GM23338 (cell line): ENCODE data around the gene TTLL13.

ENCODE experiments used
- CREB1 ChIP-seq: fragments of 250-450 bp; sonication (Bioruptor Pico); IDR thresholded peaks from 2 replicates; pipeline ENCODE4 v1.5.0; 2020; ENCODE audit warnings: low read depth, mild to moderate bottlenecking, moderate library complexity
- CTCF ChIP-seq, 2 experiments: fragments of 200-600 bp in 1 of 2; sonication (generic) in 1 of 2; conservative IDR thresholded peaks; 2 replicates each; pipeline versions ENCODE4 v1.5.1 to v1.6.1; 2016 to 2017; ENCODE audit warnings: antibody characterized with exemption in 2 of 2, low read depth in 2 of 2, mild to moderate bottlenecking in 2 of 2, moderate library complexity in 1 of 2
- POLR2AphosphoS5 ChIP-seq: IDR thresholded peaks from 2 replicates; pipeline ENCODE4 v1.6.1; 2016; ENCODE audit warnings: antibody characterized with exemption, low read depth

DNA sequence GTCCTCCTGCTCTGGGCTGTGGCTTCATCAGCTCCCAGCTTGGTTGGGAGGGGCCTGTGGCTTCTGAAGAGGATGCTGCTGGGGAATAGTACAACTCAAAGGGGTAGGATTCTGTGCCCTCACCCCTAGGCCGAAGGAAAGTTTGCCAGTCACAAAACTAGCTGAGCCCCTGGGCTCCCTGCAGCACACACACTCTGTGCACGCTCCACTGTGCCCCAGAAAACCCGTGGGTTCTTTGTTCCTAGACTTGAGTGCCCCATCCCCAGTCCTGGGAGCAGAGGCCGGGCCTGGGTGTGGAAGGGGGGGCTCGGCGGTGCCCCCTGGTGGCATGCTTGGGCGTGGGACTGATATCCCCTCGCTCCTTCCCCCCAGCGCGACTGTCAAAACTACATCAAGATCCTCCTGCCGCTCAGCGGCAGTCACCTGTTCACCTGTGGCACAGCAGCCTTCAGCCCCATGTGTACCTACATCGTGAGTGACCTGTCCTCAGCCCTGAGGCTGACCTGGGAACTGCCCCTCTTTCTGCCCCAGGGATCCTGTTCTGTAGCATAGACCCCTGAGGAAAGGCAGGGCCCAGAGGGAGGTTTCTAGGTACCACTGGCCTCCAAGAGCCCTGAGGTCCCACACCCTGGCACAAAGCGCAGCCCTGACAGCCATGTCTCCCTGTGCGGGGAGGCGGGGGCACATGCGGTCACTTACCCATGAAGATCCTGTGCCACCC is 29.8 kb upstream of the TTLL13 start:
- TF ChIP-seq POLR2AphosphoS5 (no peak), CTCF (conservative IDR thresholded peaks at IDR 0.05; ENCODE audit: low read depth in 2 of 2) (peak; percentile 76 to 81), CREB1 (CRISPR knock-in tag) (no peak)
